Panc1 (cell line): Measurements from ENCODE around the gene PNRC1.

Source experiments
- CTCF ChIP-seq: fragments of 450-650 bp; IDR thresholded peaks from 2 replicates; pipeline ENCODE4 v1.5.1; 2017; ENCODE audit warnings: mild to moderate bottlenecking
- POLR2AphosphoS5 ChIP-seq: IDR thresholded peaks from 2 replicates; pipeline ENCODE4 v1.6.1; 2012; ENCODE audit warnings: mild to moderate bottlenecking, low read depth, low read length, moderate library complexity
- REST ChIP-seq, 2 experiments: IDR thresholded peaks; 2 replicates each; pipeline ENCODE4 v1.6.1; 2011 to 2012; ENCODE audit warnings: low read depth in 2 of 2, control low read depth in 1 of 2, low read length in 1 of 2, mild to moderate bottlenecking in 1 of 2, moderate library complexity in 1 of 2; ENCODE audit not compliant: insufficient read depth in 1 of 2
- SIN3A ChIP-seq: IDR thresholded peaks from 2 replicates; pipeline ENCODE4 v1.6.1; 2012; ENCODE audit warnings: low read depth, mild to moderate bottlenecking, low read length, moderate library complexity, borderline replicate concordance; ENCODE audit not compliant: insufficient read depth
- TCF7L2 ChIP-seq: IDR thresholded peaks from 2 replicates; pipeline ENCODE4 v1.6.1; 2011; ENCODE audit warnings: mild to moderate bottlenecking, low read depth, low read length, inconsistent platforms

- no peak for TF ChIP-seq CTCF
- TF ChIP-seq TCF7L2: no peak
- no peak for TF ChIP-seq REST (IDR thresholded peaks at IDR 0.05; ENCODE audit: insufficient read depth in 1 of 2, low read depth in 2 of 2, low read length in 1 of 2)
- TF ChIP-seq POLR2AphosphoS5: no peak
- no peak for TF ChIP-seq SIN3A
Observed at GRCh38 chr6:89081129-89081422, 525 bp downstream of the PNRC1 start.
